Measurements from ENCODE around the gene PTPN4. TPM values are rescaled to one million over a fixed set of nuclear protein-coding genes. Genes with fewer than 3 reads are reported as not detected.

PTPN4 gene
- total RNA-seq, 4 donors from 2014 or later = 15.0 to 45.2 (median 21.1) TPM

DNA sequence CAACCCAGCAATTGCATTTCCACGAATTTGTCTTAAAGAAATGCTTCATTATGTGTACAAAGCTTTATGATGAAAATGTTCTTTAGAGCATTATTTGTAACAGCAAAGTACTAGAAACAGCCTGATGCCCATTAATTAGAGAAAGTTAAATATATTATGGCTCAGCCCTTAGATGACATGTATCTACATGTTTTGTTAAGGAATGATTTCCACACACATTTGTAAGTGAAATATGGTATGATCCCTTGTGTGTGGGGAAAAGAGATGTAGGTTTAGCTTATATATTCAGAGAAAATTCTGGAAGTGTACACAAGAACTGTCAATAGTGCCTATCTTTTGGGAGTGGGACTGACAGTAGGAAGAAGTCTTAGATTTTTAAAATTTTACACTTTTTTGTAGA, 3.8 kb upstream of the PTPN4 start:
- H3K9me3 ChIP-seq = no peaks in the 10 kb centered on the region
- no peaks in the 10 kb centered on the region for H3K36me3 ChIP-seq
- H3K4me1 ChIP-seq = peaks cover 0 to 21% (median 6%) of the 10 kb centered on the region in 4 donors
- H3K27me3 ChIP-seq = no peaks in the 10 kb centered on the region
- 64 to 72% methylated on average over 1 of the region's 1 CpG for WGBS, 2 donors
- TF ChIP-seq POLR2A (IDR thresholded peaks at IDR 0.05) (no peak), EP300 (IDR thresholded peaks at IDR 0.05) (no peak)
- TF ChIP-seq, protein P1, sequence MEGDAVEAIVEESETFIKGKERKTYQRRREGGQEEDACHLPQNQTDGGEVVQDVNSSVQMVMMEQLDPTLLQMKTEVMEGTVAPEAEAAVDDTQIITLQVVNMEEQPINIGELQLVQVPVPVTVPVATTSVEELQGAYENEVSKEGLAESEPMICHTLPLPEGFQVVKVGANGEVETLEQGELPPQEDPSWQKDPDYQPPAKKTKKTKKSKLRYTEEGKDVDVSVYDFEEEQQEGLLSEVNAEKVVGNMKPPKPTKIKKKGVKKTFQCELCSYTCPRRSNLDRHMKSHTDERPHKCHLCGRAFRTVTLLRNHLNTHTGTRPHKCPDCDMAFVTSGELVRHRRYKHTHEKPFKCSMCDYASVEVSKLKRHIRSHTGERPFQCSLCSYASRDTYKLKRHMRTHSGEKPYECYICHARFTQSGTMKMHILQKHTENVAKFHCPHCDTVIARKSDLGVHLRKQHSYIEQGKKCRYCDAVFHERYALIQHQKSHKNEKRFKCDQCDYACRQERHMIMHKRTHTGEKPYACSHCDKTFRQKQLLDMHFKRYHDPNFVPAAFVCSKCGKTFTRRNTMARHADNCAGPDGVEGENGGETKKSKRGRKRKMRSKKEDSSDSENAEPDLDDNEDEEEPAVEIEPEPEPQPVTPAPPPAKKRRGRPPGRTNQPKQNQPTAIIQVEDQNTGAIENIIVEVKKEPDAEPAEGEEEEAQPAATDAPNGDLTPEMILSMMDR (IDR thresholded peaks at IDR 0.05) = no peak
- no peak overlapping the region for H3K4me3 ChIP-seq
- H3K27ac ChIP-seq = no peak overlapping the region
- DNase-seq (ENCODE audit: low spot score in 2 of 2) = no peak

DNA sequence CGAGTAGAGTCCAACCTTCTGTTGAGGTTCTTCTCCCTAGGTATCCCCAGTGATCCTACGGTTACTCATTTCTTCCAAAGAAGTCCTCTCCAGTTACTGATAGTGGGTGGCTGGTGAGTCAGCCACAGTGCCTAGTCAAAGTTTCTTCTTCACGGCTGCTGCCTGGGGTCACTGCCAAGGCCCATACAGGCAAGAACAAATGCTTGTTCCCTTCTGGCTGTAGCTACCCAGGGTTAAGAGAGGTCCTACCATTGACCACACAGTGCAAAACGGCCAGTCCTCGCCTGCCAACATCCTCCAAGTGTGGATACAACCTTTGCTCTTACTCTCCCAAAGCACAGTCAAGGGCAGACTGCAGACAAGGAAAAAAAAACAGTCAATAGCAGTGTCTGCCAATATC, 2.9 kb upstream of the PTPN4 start:
- Histone ChIP-seq H3K36me3 (no peaks in the 10 kb centered on the region), H3K4me1 (peaks cover 0 to 31% (median 11%) of the 10 kb centered on the region in 4 donors), H3K4me3 (no peak overlapping the region), H3K27ac (no peak overlapping the region), H3K27me3 (no peaks in the 10 kb centered on the region), H3K9me3 (no peaks in the 10 kb centered on the region)
- WGBS, 2 donors = 29 to 31% methylated on average over 5 of the region's 5 CpGs
- peak; percentile 61 to 67 for DNase-seq (ENCODE audit: low spot score in 2 of 2)
- TF ChIP-seq POLR2A (IDR thresholded peaks at IDR 0.05) = no peak
- TF ChIP-seq EP300 (IDR thresholded peaks at IDR 0.05) = peak in 1 of 2 donors; percentile 77

DNA sequence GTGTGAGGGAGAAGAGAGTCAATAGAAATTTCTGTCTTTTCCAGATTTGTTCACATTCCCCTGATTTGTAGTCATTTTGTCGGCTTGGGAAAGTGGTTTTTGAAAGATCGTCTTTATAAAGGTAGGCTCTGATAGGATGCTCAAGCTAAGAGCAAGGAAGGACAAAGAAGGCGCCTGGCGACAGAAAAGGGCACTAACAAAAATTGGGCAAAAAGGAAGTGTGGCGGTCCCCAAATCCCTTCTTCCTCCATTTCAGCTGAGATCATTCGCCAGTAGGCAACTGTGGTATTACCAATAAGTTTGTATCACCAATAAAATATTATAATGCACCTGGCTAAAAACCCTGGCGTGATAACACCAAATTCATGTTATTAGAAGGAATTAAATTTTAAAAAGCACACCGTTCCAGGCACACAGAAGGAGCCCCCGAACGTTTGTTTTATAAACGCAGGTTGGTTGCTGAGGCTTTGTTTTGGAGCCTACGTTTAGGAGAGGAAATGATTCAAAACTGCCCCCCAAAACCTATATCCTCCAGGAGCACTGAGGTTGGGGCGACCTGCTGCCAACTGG, 756 bp upstream of the PTPN4 start:
- Histone ChIP-seq H3K4me3 (peak overlapping the region; percentile 82 to 94 (median 90)), H3K27ac (peak overlapping the region; percentile 69 to 94 (median 87)), H3K4me1 (peaks cover 0 to 41% (median 18%) of the 10 kb centered on the region in 4 donors), H3K27me3 (no peaks in the 10 kb centered on the region), H3K36me3 (no peaks in the 10 kb centered on the region), H3K9me3 (no peaks in the 10 kb centered on the region)
- TF ChIP-seq, protein P1 (IDR thresholded peaks at IDR 0.05) = no peak
- TF ChIP-seq EP300 (IDR thresholded peaks at IDR 0.05) (no peak), POLR2A (IDR thresholded peaks at IDR 0.05) (no peak)
- 41 to 44% methylated on average over 13 of the region's 13 CpGs for WGBS, 2 donors
- DNase-seq (ENCODE audit: low spot score in 2 of 2) = no peak

DNA sequence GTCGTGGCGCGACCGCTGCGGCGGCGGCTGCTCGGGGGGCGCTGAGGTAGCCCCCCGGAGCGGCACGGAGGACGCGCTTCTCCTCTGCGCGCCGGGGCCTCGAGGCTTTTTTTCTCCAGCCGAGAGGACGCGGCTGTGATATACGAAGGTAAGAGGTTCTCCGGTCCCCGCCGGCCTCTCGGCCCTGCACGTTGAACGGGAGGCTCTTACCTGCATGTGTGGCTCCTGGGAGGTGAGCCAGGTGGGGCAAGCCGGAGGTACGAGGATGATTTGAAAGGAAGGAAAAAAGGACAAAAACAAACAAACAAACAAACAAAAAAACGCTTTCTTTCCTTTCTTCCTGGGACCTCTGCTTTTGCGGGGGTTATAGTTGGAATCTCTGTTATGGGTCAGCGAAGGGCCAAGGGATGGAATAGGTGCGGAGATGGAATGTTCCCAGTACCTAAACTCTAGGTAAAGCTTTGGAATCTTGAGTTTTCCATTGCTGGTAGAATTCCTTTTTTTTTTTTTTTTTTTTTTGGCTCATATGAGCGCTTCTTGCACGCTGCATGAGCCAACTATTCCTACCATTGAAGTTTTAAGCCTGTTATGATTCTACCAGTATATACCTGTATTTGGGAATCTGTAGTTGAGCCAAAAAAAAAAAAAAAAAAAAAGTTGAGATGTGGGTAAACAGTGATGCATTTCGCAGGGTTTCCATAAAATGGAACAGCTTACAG, 674 bp downstream of the PTPN4 start:
- Histone ChIP-seq H3K27ac (peak overlapping the region; percentile 69 to 94 (median 87)), H3K27me3 (no peaks in the 10 kb centered on the region), H3K9me3 (no peaks in the 10 kb centered on the region), H3K4me3 (peak overlapping the region; percentile 82 to 94 (median 90)), H3K36me3 (no peaks in the 10 kb centered on the region), H3K4me1 (peaks cover 0 to 41% (median 18%) of the 10 kb centered on the region in 4 donors)
- DNase-seq (ENCODE audit: low spot score in 2 of 2) = no peak
- 2 to 5% methylated on average over 19 to 31 of the region's 37 CpGs for WGBS, 2 donors
- TF ChIP-seq, protein P1 (IDR thresholded peaks at IDR 0.05) = no peak
- TF ChIP-seq POLR2A (IDR thresholded peaks at IDR 0.05) = no peak
- TF ChIP-seq EP300 (IDR thresholded peaks at IDR 0.05) = no peak

DNA sequence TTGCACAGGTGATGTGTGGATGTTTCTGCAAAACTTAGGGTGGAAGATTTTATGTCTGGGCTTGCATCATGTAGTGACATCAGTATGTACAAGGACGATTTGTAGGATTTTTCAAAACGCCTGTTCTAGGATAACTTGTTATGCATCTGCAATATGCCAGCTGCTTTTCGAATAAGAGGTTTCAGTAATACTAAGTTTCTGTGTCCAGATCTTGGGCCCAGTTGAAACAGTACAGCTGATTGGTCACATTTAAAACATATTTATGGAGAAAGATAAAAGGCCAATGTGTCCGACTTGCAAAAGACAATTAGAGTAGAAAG, 1.2 kb downstream of the PTPN4 start:
- H3K27ac ChIP-seq = no peak overlapping the region
- WGBS, 2 donors = 5 to 14% methylated on average over 4 of the region's 4 CpGs
- H3K36me3 ChIP-seq = no peaks in the 10 kb centered on the region
- no peaks in the 10 kb centered on the region for H3K9me3 ChIP-seq
- DNase-seq (ENCODE audit: low spot score in 2 of 2) = no peak
- no peaks in the 10 kb centered on the region for H3K27me3 ChIP-seq
- peaks cover 0 to 41% (median 18%) of the 10 kb centered on the region in 4 donors for H3K4me1 ChIP-seq
- H3K4me3 ChIP-seq = peak overlapping the region in 2 of 4 donors; percentile 92 to 94
- no peak for TF ChIP-seq EP300 (IDR thresholded peaks at IDR 0.05)
- TF ChIP-seq POLR2A (IDR thresholded peaks at IDR 0.05) = no peak
- TF ChIP-seq, protein P1 (IDR thresholded peaks at IDR 0.05) = no peak

All from tibial nerve (tissue), 4 donors.